Common myeloid progenitor, CD34-positive (primary cell): ENCODE measurements around the gene RANGAP1.

ENCODE experiments used
- CTCF ChIA-PET: fragments of 350-600 bp; sonication (Branson Sonifier 250); formaldehyde crosslinking; loops from one replicate; lab custom pipeline; 2021; ENCODE audit warnings: antibody characterized with exemption; lab: Charles Lee
- POLR2A ChIA-PET: fragments of 350-600 bp; sonication (Branson Sonifier 250); formaldehyde crosslinking; loops from one replicate; lab custom pipeline; 2021; ENCODE audit warnings: antibody characterized with exemption; lab: Charles Lee
- DNase-seq, 3 donors: peaks; one replicate each; pipeline versions ENCODE4 v3.0.0 to v3.0.0-alpha.2; 2013
- H3K27ac ChIP-seq, 2 experiments: 1 replicate in 1 of 2; 2 replicates in 1 of 2; pipeline ENCODE4 v1.7.0; 2013; ENCODE audit warnings: inconsistent platforms in 2 of 2, low read length in 2 of 2, mild to moderate bottlenecking in 2 of 2, low read depth in 1 of 2, moderate library complexity in 1 of 2; ENCODE audit not compliant: severe bottlenecking in 2 of 2, insufficient read depth in 1 of 2, poor library complexity in 1 of 2
- H3K27me3 ChIP-seq, 5 experiments: replicated peaks in 2 of 5; 1 replicate in 3 of 5; 2 replicates in 2 of 5; pipeline versions ENCODE4 v1.6.1 to v1.7.0; 2013; ENCODE audit warnings: low read length in 4 of 5, mild to moderate bottlenecking in 2 of 5, moderate library complexity in 2 of 5, inconsistent platforms in 1 of 5; ENCODE audit not compliant: insufficient read depth in 5 of 5, control insufficient read depth in 4 of 5
- H3K36me3 ChIP-seq, 4 experiments: 1 replicate in 2 of 4; 2 replicates in 2 of 4; pipeline versions ENCODE4 v1.6.1 to v1.7.0; 2013; ENCODE audit warnings: low read length in 3 of 4, control low read depth in 1 of 4, mild to moderate bottlenecking in 1 of 4; ENCODE audit not compliant: control insufficient read depth in 4 of 4, insufficient read depth in 4 of 4
- H3K4me1 ChIP-seq, 4 experiments: 1 replicate in 3 of 4; 2 replicates in 1 of 4; pipeline versions ENCODE4 v1.6.1 to v1.7.1; 2013; ENCODE audit warnings: low read length in 3 of 4, mild to moderate bottlenecking in 3 of 4, control low read depth in 1 of 4, inconsistent platforms in 1 of 4, moderate library complexity in 1 of 4; ENCODE audit not compliant: control insufficient read depth in 4 of 4, insufficient read depth in 4 of 4; ENCODE audit errors: control extremely low read depth in 1 of 4
- H3K4me3 ChIP-seq, 7 experiments: 1 replicate in 4 of 7; 2 replicates in 3 of 7; pipeline versions ENCODE4 v1.5.1 to v1.7.0; 2013; ENCODE audit warnings: mild to moderate bottlenecking in 7 of 7, low read length in 6 of 7, moderate library complexity in 6 of 7, inconsistent platforms in 2 of 7, low read depth in 2 of 7, control low read depth in 1 of 7; ENCODE audit not compliant: insufficient read depth in 4 of 7, control insufficient read depth in 1 of 7; ENCODE audit errors: extremely low read depth in 1 of 7
- H3K9me3 ChIP-seq, 5 experiments: 1 replicate in 4 of 5; 2 replicates in 1 of 5; pipeline versions ENCODE4 v1.6.1 to v1.7.1; 2013; ENCODE audit warnings: low read length in 4 of 5, mild to moderate bottlenecking in 2 of 5, inconsistent platforms in 1 of 5, low read depth in 1 of 5, moderate library complexity in 1 of 5; ENCODE audit not compliant: control insufficient read depth in 4 of 5, insufficient read depth in 2 of 5; ENCODE audit errors: control extremely low read depth in 1 of 5
- WGBS: methylation state at CpG from one replicate; pipeline ENCODE4 v1.1.5; 2013; ENCODE audit not compliant: insufficient coverage; 5-methylcytosine and 5-hydroxymethylcytosine counted together

Gene RANGAP1

DNA sequence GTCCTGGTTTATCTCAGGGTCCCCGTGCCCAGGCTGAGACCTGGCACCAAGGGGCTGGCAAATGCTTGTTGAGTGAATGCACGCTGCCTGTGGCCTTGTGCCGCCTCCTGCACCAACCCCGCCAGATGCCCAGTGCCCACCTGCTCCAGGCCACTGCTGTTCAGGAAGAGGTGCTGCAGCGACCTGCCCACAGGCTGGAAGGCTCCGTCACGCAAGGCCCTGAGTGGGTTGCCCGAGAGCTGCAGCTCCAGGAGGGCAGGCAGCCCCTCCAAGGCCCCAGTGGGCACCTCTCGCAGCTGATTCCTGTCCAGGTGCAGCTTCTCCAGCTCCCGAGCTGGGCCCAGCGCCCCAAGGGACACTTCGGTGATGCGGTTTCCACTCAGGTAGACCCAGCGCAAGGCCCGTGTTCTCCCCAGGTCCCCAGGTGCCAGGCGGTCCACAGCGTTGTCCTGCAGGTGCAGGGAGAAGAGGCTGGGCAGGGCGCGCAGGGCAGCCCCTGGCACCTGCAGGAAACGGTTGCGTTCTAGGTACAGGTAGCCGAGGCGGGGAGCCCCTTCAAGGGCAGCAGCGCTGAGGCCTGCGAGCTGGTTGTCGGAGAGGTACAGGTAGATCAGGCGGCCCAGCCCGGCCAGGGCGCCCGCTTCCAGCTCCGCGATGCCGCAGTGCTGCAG is 48.8 kb downstream of the RANGAP1 start:
- Histone ChIP-seq H3K4me3 (peak overlapping the region; percentile 30 to 77 (median 59)), H3K9me3 (no peaks in the 10 kb centered on the region), H3K36me3 (no peaks in the 10 kb centered on the region), H3K27ac (no peak overlapping the region), H3K4me1 (peaks cover 0 to 24% (median 17%) of the 10 kb centered on the region in 4 experiments), H3K27me3 (no peaks in the 10 kb centered on the region)
- 42% methylated on average over 30 of the region's 33 CpGs for WGBS
- ChIA-PET POLR2A (interaction anchor here (0.6 to 1.0 kb wide), 3 partner anchors 20 to 309 kb away, joined by 3 to 4 read pairs (median 3); no protein-coding TSS in a partner anchor), CTCF (interaction anchor here (0.6 to 3.4 kb wide), 26 partner anchors 8 to 657 kb away, joined by 3 to 23 read pairs (median 4); no protein-coding TSS in a partner anchor)
- DNase-seq: no peak

DNA sequence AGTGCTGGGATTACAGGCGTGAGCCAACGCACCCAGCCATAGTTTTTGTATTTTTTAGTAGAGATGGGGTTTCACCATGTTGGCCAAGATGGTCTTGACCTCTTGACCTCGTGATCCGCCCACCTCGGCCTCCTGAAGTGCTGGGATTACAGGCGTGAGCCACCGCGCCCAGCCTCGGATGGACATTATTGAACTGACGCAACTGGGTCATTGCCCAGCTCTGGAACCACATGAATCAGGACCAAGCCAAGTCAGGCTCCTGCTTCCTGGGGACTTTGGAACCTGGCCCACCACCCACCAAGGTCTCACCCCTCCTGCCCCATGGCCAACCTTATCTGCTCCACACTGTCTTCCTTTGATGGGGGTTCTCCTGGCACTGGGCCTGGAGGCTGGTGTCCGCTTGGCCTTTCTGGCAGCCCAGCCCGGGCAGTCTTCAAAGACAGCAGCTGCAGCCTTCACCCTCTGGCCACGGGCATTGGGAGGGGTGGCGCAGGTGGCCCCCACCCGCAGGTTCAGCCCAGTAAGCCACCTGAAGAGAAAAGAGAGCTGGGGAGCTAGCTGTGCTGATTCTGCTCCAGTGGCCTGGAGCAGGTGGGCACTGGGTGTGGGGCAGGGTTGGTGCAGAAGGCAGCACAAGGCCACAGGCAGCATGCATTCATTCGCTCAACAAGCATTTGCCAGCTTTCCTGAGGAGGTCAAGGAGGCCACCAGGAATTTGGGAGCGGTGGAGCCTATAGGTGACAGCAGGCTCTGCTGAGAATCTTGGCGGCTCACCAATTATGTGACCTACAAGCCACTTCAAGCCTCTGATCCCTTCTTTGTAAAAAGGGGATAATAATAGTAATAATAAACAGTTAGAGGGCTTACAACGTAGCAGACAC is 50.9 kb downstream of the RANGAP1 start:
- no peak for DNase-seq
- Histone ChIP-seq H3K9me3 (no peaks in the 10 kb centered on the region), H3K27ac (no peak overlapping the region), H3K36me3 (peaks cover 0 to 12% (median 4%) of the 10 kb centered on the region in 4 experiments), H3K4me3 (no peak overlapping the region), H3K4me1 (peaks cover 0 to 33% (median 22%) of the 10 kb centered on the region in 4 experiments), H3K27me3 (no peaks in the 10 kb centered on the region)
- CTCF ChIA-PET: interaction anchor here (3.4 kb wide), 1 partner anchor 8 kb away, joined by 12 read pairs; no protein-coding TSS in a partner anchor
- 90% methylated on average over 14 of the region's 19 CpGs for WGBS
- POLR2A ChIA-PET: no interaction called here

- CTCF ChIA-PET: interaction anchor here (1.1 to 1.2 kb wide), 2 partner anchors 13 to 22 kb away, joined by 3 to 4 read pairs; no protein-coding TSS in a partner anchor
- POLR2A ChIA-PET: no interaction called here
- H3K4me3 ChIP-seq: no peak overlapping the region
- H3K27me3 ChIP-seq: no peaks in the 10 kb centered on the region
- DNase-seq: no peak
- H3K36me3 ChIP-seq: peaks cover 1 to 41% (median 18%) of the 10 kb centered on the region in 4 experiments
- no peaks in the 10 kb centered on the region for H3K9me3 ChIP-seq
- no peak overlapping the region for H3K27ac ChIP-seq
- H3K4me1 ChIP-seq: peaks cover 0 to 28% (median 11%) of the 10 kb centered on the region in 4 experiments
- 89% methylated on average over 2 of the region's 7 CpGs for WGBS
Observed at GRCh38 chr22:41231369-41231768, 54.6 kb downstream of the RANGAP1 start.

- Histone ChIP-seq H3K27me3 (no peaks in the 10 kb centered on the region), H3K9me3 (no peaks in the 10 kb centered on the region), H3K36me3 (peaks cover 5 to 48% (median 23%) of the 10 kb centered on the region in 4 experiments), H3K27ac (peak overlapping the region; percentile 59 to 77), H3K4me3 (peak overlapping the region in 1 of 7 experiments; percentile 42), H3K4me1 (peaks cover 0 to 28% (median 11%) of the 10 kb centered on the region in 4 experiments)
- CTCF ChIA-PET: interaction anchor here (1.1 to 1.3 kb wide), 5 partner anchors 14 to 307 kb away, joined by 3 to 4 read pairs (median 3); no protein-coding TSS in a partner anchor
- 76% methylated on average over 9 of the region's 9 CpGs for WGBS
- no peak for DNase-seq
- POLR2A ChIA-PET: interaction anchor here (0.7 kb wide), 1 partner anchor 25 kb away, joined by 5 read pairs; the partner anchor contains the start of gene L3MBTL2
Observed at GRCh38 chr22:41230401-41230785, 55.6 kb downstream of the RANGAP1 start.

DNA sequence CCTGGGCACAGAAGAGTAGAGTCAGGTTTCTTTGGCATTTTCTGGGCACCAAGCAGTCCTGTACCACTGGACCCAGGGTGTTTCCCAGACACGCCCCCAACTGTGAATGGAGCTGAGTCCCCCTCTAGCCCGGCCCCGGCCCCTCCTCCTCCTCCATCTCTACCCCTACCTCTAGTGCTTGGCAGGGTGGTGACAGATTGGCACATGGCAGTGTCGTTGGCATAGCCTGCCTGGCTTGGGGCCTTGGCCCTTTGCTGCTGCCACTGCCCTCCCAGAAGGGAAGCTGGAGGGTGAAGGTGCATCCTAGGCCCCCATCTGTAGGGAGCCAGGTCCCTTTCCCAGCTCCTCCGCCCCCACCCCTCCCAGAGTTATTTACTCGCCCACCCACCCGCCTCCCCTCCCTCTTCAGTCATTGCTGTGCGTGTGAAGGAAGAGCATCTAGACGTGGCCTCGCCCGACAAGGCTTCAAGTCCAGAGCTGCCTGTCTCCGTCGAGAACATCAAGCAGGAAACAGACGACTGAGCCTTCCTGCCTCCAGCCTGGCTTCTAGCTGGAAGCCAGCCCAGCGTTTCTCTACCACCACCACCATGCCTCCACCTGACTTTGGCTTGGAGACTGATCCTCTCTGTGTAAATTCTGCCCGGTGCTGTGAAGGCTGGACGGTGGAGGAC is 56.1 kb downstream of the RANGAP1 start:
- no peaks in the 10 kb centered on the region for H3K9me3 ChIP-seq
- POLR2A ChIA-PET: interaction anchor here (0.7 kb wide), 1 partner anchor 25 kb away, joined by 5 read pairs; the partner anchor contains the start of gene L3MBTL2
- WGBS: 4% methylated on average over 9 of the region's 17 CpGs
- H3K27ac ChIP-seq: peak overlapping the region; percentile 59 to 77
- DNase-seq: peak; percentile 74 to 96 (median 93)
- H3K4me1 ChIP-seq: peaks cover 0 to 24% (median 9%) of the 10 kb centered on the region in 4 experiments
- CTCF ChIA-PET: interaction anchor here (1.0 to 1.3 kb wide), 5 partner anchors 7 to 307 kb away, joined by 3 to 4 read pairs (median 3); no protein-coding TSS in a partner anchor
- H3K4me3 ChIP-seq: peak overlapping the region in 1 of 7 experiments; percentile 42
- no peaks in the 10 kb centered on the region for H3K27me3 ChIP-seq
- H3K36me3 ChIP-seq: peaks cover 8 to 53% (median 27%) of the 10 kb centered on the region in 4 experiments

DNA sequence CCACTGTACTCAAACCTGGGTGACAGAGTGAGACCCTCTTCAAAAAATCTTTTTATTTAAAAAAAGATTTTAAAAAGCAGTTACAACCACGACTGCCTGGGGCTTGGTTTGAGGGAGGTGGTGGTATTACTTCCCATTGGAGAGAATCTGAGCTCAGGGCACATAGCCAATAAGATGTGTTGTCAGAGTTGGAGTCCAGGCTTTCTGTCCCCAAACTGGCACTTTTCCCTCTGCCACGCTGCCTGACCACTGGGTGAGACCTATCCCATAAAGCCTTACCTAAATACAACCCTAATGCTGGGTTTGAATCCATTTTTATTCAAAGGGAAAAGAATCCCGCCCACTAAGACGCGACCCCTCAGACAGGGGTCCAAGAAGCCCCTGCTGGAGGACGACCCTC is 56.8 kb downstream of the RANGAP1 start:
- no peaks in the 10 kb centered on the region for H3K27me3 ChIP-seq
- peaks cover 0 to 24% (median 9%) of the 10 kb centered on the region in 4 experiments for H3K4me1 ChIP-seq
- H3K36me3 ChIP-seq: peaks cover 8 to 59% (median 30%) of the 10 kb centered on the region in 4 experiments
- H3K27ac ChIP-seq: peak overlapping the region; percentile 59 to 77
- H3K9me3 ChIP-seq: no peaks in the 10 kb centered on the region
- 93% methylated on average over 5 of the region's 6 CpGs for WGBS
- ChIA-PET POLR2A (no interaction called here), CTCF (interaction anchor here (1.0 to 1.4 kb wide), 2 partner anchors 8 to 10 kb away, joined by 3 to 4 read pairs; no protein-coding TSS in a partner anchor)
- no peak for DNase-seq
- H3K4me3 ChIP-seq: no peak overlapping the region
